Activated CD8-positive, alpha-beta memory T cell treated with anti-CD3 and anti-CD28 coated beads for 36 hours (primary cell): Measurements from ENCODE around the gene GOLGA8H. TPM values are rescaled to one million over a fixed set of nuclear protein-coding genes. Genes with fewer than 3 reads are reported as not detected.
"Not testable (repeated sequence)": the region's sequence is repeated elsewhere in the genome, so short reads cannot be mapped to it uniquely, and the experiment has no call there.

Experiments
- CTCF ChIA-PET: fragments of 350-600 bp; sonication (Branson Sonifier 250); formaldehyde crosslinking; loops from one replicate; lab custom pipeline; 2021; ENCODE audit warnings: antibody characterized with exemption; lab: Charles Lee
- POLR2A ChIA-PET: fragments of 350-600 bp; sonication (Branson Sonifier 250); formaldehyde crosslinking; loops from one replicate; lab custom pipeline; 2021; ENCODE audit warnings: antibody characterized with exemption; lab: Charles Lee
- total RNA-seq, 2 experiments: library from RNA; stranded (reverse); gene quantifications; one replicate each; pipeline ENCODE4 v1.2.3, GENCODE V29; 2021

Gene GOLGA8H
- total RNA-seq = under 1 TPM in 1 of 2 experiments, not detected in 1; 0.15 TPM

DNA sequence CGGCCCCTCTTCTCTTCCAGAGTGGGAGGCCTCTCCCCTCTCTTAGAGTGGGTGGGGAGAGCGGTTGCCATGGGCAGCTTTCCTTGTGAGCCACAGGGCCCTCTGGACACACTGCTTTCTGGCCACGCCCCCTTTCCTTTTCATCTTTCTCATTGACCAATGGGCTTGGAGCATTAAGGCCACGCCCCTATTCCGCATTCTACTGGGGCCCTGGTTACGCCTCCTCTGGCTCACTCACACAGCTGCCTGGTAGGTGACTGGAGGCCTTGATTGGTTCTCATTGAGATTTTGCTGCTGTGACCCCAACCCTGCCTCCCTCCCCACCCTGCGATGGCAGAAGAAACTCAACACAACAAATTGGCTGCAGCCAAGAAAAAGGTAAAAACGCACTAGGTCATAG, at the start of gene GOLGA8H:
Gene GOLGA8H, plus strand, starts transcription at position 233 of the 400 bp plus-strand sequence. Its CDS starts 98 bp downstream, at position 331.
- CTCF ChIA-PET, POLR2A ChIA-PET: not testable (repeated sequence)

GRCh38 chr15:30566949-30567348, 36.9 kb upstream of the GOLGA8H start:
- CTCF ChIA-PET = not testable (repeated sequence)

DNA sequence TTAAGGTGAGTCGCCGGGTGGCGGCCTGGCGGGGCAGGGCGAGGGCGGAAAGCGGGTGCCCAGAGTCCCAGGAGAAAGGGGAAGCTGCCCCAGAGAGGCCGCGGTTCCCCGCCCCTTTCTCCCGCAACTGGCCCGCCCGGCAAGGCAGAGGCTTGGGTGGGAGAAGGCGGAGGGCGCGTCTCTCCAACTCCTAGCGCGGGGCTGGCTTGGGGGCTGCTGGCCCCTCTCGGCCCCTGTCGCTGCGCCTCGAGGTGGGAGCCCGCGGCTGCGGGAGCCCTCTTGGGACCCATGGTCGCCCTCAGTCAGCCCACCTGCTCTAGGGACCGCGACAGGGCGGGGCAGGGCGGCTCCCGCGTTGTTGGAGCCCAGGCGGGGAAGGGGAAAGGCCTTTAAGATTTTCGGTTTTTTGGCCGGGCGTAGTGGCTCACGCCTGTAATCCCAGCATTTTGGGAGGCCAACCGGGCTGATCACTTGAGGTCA, 30.8 kb upstream of the GOLGA8H start:
- POLR2A ChIA-PET, CTCF ChIA-PET: not testable (repeated sequence)

More at GRCh38 chr15:30566949-30567348, 36.9 kb upstream of the GOLGA8H start:
- POLR2A ChIA-PET = not testable (repeated sequence)

DNA sequence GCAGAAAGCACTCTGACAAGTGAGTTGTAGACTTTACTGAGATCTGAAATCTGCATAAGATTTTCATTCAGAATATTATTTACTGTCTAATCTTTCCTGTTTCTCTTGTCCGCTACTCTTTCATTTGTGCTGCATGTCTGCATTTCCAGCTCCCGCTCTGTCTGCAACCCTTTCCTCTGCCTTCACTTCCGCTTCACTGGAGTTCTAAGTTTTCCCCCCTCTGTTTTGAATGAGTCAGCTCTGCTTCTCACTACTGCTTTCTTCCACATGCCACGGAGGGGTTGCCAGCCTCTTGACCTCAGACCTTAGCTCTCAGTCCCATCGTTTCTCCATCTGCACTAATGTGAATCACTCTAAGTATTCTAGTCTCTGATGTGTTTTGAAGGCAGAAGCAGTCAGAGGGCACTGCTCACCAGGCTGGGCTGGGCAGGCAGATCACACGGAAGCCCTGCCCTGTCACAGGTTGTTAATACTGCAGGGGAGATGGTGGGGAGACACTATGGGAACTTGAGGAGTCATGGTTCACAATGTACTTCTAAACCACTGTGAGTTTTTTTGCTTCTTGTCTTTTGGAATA, 24.3 kb upstream of the GOLGA8H start:
- POLR2A ChIA-PET, CTCF ChIA-PET: not testable (repeated sequence)

DNA sequence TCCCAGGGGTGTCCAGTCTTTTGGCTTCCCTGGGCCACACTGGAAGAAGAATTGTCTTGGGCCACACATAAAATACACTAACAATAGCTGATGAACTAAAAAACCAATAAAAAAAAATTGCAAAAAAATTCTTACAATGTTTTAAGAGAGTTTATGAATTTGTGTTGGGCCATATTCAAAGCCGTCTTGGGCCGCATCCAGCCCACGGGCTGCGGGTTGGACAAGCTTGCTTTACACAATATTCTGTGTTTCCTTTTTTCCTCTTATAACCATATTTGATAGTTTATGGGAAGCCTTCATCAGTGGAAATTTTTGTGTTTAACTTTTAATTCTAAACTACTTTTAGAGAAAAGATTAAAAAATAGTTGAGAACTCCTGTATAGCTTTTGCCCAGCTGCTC, 23.1 kb upstream of the GOLGA8H start:
- POLR2A ChIA-PET, CTCF ChIA-PET: not testable (repeated sequence)

- CTCF ChIA-PET, POLR2A ChIA-PET: not testable (repeated sequence)
Measured at GRCh38 chr15:30598953-30599352, 4.9 kb upstream of the GOLGA8H start.

DNA sequence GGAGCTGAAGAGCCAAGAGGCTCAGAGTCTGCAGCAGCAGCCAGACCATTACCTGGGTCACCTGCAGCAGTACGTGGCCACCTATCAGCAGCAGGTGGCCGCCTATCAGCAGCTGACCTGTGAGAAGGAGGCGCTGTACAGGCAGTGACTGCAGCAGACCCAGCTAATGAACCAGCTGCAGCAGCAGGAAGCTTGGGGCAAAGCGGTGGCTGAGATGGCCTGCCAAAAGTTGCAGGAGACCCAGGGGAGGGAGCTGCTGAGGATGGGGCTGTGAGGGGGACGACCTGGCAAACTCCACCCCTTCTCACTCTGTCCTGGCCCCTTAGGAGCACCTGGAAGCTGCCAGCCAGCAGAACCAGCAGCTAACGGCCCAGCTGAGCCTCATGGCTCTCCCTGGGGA, 8.4 kb downstream of the GOLGA8H start:
- CTCF ChIA-PET, POLR2A ChIA-PET: not testable (repeated sequence)

DNA sequence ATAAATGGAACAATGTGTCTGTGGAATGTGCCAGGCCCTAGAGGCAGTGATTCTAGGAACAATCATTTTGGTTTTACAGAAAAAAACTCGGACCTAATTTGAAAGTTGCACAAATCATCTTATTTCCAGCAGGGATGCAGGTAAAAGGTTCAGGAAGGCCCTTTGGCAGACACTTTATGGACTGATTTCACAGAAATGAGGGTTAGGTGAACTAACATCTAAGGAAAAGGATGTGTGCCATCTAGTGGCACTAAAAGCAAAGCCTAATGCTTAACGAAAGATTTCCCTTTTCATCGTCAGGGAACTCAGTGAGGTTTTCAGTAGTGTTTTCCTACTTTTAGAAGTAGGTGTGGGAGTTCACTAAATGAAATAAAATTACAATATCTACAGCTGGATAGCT, 17.5 kb downstream of the GOLGA8H start:
- POLR2A ChIA-PET = not testable (repeated sequence)

DNA sequence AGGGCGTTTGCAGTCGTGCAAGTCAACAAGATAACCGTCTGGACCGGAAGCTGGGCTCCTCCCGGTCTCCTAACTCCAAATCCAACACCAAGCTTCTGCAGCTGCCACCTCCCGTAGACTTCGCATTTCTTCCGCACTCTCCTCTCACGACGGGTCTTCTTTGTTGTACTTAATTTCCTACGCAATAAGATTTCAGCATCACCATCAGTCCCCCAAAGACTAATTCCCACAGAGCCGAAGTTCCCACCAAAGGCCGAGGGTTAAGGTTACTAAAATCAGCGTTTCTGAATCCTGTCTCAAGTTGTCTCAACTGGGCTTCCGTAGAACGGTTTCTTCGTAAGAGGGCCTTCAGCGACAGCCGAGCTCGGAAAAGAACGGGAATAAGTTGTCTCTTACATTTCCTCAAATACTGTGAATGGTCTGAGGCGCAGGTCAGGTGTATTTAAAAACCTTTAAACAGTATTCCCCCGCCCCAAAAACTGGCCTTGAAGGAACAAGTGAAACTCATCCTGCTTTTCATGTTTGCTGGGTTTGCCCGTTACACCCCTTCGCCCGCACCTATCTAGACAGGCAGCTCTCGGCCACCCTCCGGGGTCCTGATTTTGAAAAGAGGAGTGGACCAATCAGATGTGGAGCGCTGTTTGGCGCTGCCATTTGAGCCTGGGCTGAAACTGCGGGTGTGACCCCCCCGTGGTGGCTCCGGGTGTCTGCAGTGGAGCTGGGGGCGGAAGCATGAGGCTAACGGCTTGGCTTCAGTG, 21.8 kb downstream of the GOLGA8H start, which contains the start of gene ARHGAP11B:
Gene ARHGAP11B, plus strand, starts transcription at position 693 of the 758 bp plus-strand sequence.
- CTCF ChIA-PET, POLR2A ChIA-PET: not testable (repeated sequence)

More for the DNA sequence above, 17.5 kb downstream of the GOLGA8H start:
- CTCF ChIA-PET = not testable (repeated sequence)

GRCh38 chr15:30626194-30626565, 22.4 kb downstream of the GOLGA8H start:
- CTCF ChIA-PET, POLR2A ChIA-PET: not testable (repeated sequence)

DNA sequence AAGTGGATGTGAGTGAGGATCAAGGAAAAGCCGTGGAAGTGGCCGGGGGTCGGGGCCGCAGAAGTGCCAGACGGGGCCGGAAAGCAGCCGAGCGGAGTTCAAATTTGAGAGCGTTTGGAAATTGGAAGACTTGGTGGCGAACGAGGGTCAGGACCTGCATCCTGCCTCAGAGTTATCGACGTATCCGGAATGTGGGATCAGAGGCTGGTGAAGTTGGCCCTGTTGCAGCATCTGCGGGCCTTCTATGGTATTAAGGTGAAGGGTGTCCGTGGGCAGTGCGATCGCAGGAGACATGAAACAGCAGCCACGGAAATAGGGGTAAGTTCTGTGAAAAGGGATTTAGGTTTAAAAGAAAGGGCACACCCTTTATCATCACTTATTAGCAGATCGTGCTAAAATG, 22.8 kb downstream of the GOLGA8H start:
- POLR2A ChIA-PET = not testable (repeated sequence)

DNA sequence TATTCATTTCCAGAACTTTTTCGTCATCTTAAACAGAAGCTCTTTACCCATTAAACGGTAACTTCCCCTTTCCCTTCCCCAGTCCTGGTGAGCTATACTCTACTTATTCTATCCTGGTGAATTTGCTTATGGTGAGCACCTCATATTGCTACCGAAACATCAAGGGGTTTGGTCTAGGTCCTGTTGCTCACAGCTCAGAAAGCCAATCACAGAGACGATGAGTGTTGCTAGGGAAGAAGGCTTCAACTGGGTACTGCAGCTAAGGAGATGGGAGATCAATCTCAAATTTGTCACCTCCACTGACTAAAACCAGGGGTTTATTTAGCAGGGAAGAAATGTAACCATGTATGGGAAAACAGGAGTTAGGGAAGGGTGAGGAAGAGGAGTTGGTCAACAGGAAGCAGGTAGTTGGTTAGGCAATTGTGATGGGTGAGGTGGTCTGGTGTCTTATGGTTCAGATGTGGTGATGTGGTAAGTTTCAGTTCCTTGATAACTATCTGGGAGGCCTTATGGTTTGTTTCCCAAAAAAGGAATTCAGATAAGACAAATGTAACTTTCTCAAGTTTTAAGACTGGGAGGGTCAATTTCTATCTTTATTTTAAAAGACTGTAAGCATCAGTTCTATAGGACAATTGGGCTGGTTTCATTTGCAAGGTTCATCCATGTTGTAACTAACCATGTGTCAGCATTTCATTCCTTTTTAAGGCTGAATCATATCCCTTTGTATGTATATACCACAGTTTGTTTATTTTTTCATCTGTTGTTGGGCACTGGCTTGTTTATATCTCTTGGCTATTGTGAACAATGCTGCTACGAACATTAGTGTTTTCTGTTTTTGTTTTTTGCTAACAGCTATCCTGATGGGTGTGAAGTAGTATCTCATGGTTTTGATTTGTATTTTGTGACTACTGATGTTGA, 46.4 kb downstream of the GOLGA8H start:
- POLR2A ChIA-PET = no interaction called here
- CTCF ChIA-PET = no interaction called here

More for the DNA sequence above, 22.8 kb downstream of the GOLGA8H start:
- CTCF ChIA-PET = not testable (repeated sequence)

GRCh38 chr15:30661154-30661553, 57.3 kb downstream of the GOLGA8H start:
- CTCF ChIA-PET, POLR2A ChIA-PET: not testable (repeated sequence)

Other genes starting within 250 kb of the GOLGA8H start
- under 1 TPM in 1 of 2 experiments, not detected in 1; 0.74 TPM for gene CHRFAM7A, start 210.5 kb upstream of the GOLGA8H start, total RNA-seq
- under 1 TPM; 0.34 to 0.52 TPM for gene GOLGA8R, start 189.8 kb upstream of the GOLGA8H start, total RNA-seq
- gene GOLGA8Q, start 52.0 kb upstream of the GOLGA8H start, total RNA-seq = not detected